NT2/D1 (cell line): ENCODE data around the gene FAM169A.
"Not testable (repeated sequence)": the region's sequence is repeated elsewhere in the genome, so short reads cannot be mapped to it uniquely, and the experiment has no call there.

Experiments used
- DNase-seq: peaks from one replicate; pipeline ENCODE4 v3.0.0-alpha.2; 2011; ENCODE audit warnings: low read depth, low spot score
- H3K27me3 ChIP-seq: 2 replicates; pipeline ENCODE4 v1.6.0; 2011; ENCODE audit warnings: mild to moderate bottlenecking; ENCODE audit not compliant: insufficient read length, insufficient read depth
- H3K36me3 ChIP-seq: 2 replicates; pipeline ENCODE4 v1.6.1; 2011; ENCODE audit warnings: mild to moderate bottlenecking, low read length, mixed read lengths; ENCODE audit not compliant: insufficient read depth, insufficient read length
- H3K4me1 ChIP-seq: 2 replicates; pipeline ENCODE4 v1.5.1; 2011; ENCODE audit not compliant: insufficient read depth, insufficient read length
- H3K4me3 ChIP-seq: 2 replicates; pipeline ENCODE4 v1.5.1; 2011; ENCODE audit warnings: low read depth; ENCODE audit not compliant: insufficient read length
- H3K9ac ChIP-seq: 2 replicates; pipeline ENCODE4 v1.6.0; 2011; ENCODE audit warnings: low read depth; ENCODE audit not compliant: insufficient read length
- H3K9me3 ChIP-seq: 2 replicates; pipeline ENCODE4 v1.5.1; 2011; ENCODE audit warnings: mild to moderate bottlenecking, low read length; ENCODE audit not compliant: insufficient read depth
- SUZ12 ChIP-seq: IDR thresholded peaks from 2 replicates; pipeline ENCODE4 v1.6.1; 2011; ENCODE audit not compliant: insufficient read length, insufficient read depth; ENCODE audit errors: extremely low read depth
- YY1 ChIP-seq: IDR thresholded peaks from 2 replicates; pipeline ENCODE4 v1.6.1; 2011; ENCODE audit not compliant: insufficient read length, insufficient read depth
- ZNF274 ChIP-seq: IDR thresholded peaks from 2 replicates; pipeline ENCODE4 v1.6.1; 2011; ENCODE audit warnings: mild to moderate bottlenecking, low read depth, low read length

Gene FAM169A

GRCh38 chr5:74864823-74865222 lies 1.4 kb downstream of the FAM169A start:
- Histone ChIP-seq H3K36me3 (no peaks in the 10 kb centered on the region), H3K4me1 (no peaks in the 10 kb centered on the region), H3K9ac (peak overlapping the region; percentile 81), H3K9me3 (no peaks in the 10 kb centered on the region), H3K27me3 (no peaks in the 10 kb centered on the region), H3K4me3 (peak overlapping the region; percentile 85)
- no peak for DNase-seq
- TF ChIP-seq YY1 (no peak), SUZ12 (no peak), ZNF274 (no peak)

- no peak overlapping the region for H3K4me3 ChIP-seq
- TF ChIP-seq YY1 (no peak), SUZ12 (no peak), ZNF274 (no peak)
- H3K9ac ChIP-seq: no peak overlapping the region
- no peaks in the 10 kb centered on the region for H3K4me1 ChIP-seq
- DNase-seq: no peak
- no peaks in the 10 kb centered on the region for H3K9me3 ChIP-seq
- no peaks in the 10 kb centered on the region for H3K27me3 ChIP-seq
- no peaks in the 10 kb centered on the region for H3K36me3 ChIP-seq
These were observed 2.5 kb downstream of the FAM169A start for GRCh38 chr5:74863726-74864125.

GRCh38 chr5:74862221-74862620 lies 4.0 kb downstream of the FAM169A start:
- TF ChIP-seq SUZ12: no peak
- TF ChIP-seq ZNF274: no peak
- TF ChIP-seq YY1: no peak
- no peaks in the 10 kb centered on the region for H3K4me1 ChIP-seq
- H3K36me3 ChIP-seq: no peaks in the 10 kb centered on the region
- H3K27me3 ChIP-seq: no peaks in the 10 kb centered on the region
- no peak overlapping the region for H3K9ac ChIP-seq
- no peak overlapping the region for H3K4me3 ChIP-seq
- no peaks in the 10 kb centered on the region for H3K9me3 ChIP-seq
- no peak for DNase-seq

GRCh38 chr5:74856975-74857374 lies 9.2 kb downstream of the FAM169A start:
- not testable (repeated sequence) for H3K9ac ChIP-seq, H3K4me3 ChIP-seq, H3K36me3 ChIP-seq, DNase-seq, H3K27me3 ChIP-seq, H3K4me1 ChIP-seq, H3K9me3 ChIP-seq

- no peaks in the 10 kb centered on the region for H3K27me3 ChIP-seq
These were observed 12.9 kb downstream of the FAM169A start for GRCh38 chr5:74853256-74853655.

GRCh38 chr5:74851684-74852353 lies 14.4 kb downstream of the FAM169A start:
- no peak overlapping the region for H3K9ac ChIP-seq
- no peak overlapping the region for H3K4me3 ChIP-seq
- H3K4me1 ChIP-seq: no peaks in the 10 kb centered on the region
- no peak for TF ChIP-seq YY1
- no peak for TF ChIP-seq ZNF274
- TF ChIP-seq SUZ12: no peak
- no peaks in the 10 kb centered on the region for H3K27me3 ChIP-seq
- H3K9me3 ChIP-seq: no peaks in the 10 kb centered on the region
- DNase-seq: no peak
- peaks cover 5% of the 10 kb centered on the region for H3K36me3 ChIP-seq

More at GRCh38 chr5:74853256-74853655, 12.9 kb downstream of the FAM169A start:
- Histone ChIP-seq H3K4me1 (no peaks in the 10 kb centered on the region), H3K4me3 (no peak overlapping the region), H3K9me3 (no peaks in the 10 kb centered on the region), H3K36me3 (peaks cover 5% of the 10 kb centered on the region), H3K9ac (no peak overlapping the region)
- no peak for DNase-seq
- TF ChIP-seq SUZ12 (no peak), YY1 (no peak), ZNF274 (no peak)

GRCh38 chr5:74850789-74851425 lies 15.3 kb downstream of the FAM169A start:
- H3K9me3 ChIP-seq: no peaks in the 10 kb centered on the region
- peaks cover 5% of the 10 kb centered on the region for H3K36me3 ChIP-seq
- H3K27me3 ChIP-seq: no peaks in the 10 kb centered on the region
- H3K4me3 ChIP-seq: no peak overlapping the region
- TF ChIP-seq ZNF274: no peak
- no peak for TF ChIP-seq SUZ12
- TF ChIP-seq YY1: no peak
- no peak overlapping the region for H3K9ac ChIP-seq
- no peak for DNase-seq
- H3K4me1 ChIP-seq: no peaks in the 10 kb centered on the region
